ENCODE measurements around the gene FAM170B. TPM values are rescaled to one million over a fixed set of nuclear protein-coding genes. Genes with fewer than 3 reads are reported as not detected.

Gene FAM170B
- total RNA-seq, 1 experiment from 2014 or later = not detected

DNA sequence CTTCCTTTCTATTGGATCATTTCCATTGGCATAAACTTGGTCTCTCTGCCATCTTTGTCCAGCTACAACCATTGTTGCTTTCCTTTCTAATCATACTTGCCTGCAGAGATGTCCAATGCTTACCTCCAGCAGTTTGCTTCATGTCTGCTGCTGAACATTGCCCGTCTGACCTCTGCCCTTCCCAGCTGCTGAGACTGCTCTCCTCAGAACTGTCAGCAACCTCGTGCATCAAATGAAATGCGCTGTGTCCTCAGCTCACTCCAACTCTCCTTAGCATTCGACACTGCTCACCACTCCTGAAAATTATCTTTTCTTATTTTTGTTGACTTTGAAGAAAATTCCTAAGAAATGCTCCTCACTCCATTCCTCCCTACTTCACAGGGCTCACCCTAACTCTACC lies 5.0 kb downstream of the FAM170B start:
- no peak for DNase-seq (ENCODE audit: low read depth)

DNA sequence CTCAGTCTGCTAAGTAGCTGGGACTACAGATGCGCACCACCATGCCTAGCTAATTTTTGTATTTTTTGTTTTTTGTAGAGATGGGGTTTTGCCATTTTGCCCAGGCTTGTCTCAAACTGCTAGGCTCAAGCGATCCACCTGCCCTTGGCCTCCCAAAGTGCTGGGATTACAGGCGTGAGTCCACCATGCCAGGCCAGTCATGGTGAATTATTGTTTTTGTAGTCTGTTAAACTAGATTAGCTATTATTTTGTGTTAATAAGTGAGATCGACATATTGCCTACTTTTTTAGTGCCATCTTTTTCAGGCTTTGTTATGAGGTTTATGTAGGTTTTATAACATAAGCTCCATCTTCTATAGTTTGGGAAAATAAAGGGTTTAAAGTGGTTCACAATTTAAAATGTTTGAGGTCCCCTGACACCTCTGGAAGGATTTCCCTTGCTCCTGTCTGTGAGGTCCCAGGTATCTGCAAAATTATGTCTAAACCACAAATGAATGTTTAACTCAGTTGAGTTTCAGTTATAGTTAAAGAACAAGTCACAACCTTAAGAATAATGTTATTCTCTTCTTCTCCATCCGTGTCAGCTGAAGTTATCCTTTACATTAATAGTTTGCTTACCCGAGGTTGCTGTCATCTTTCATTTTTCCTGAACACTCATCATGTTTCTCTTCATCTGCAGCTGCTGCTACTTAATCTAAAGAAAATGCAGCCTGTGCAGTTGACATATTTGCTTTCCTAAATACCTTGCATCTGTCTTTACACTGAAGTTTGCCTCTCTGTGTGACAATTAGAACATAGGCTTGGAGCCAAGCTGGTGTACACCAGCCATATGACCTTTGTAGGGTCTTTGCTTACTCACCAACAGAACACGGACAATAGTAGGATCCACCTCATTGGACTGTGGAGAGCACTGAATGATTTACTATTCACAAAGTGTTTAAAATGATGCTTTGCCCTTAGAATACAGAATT lies 9.6 kb downstream of the FAM170B start:
- no peak for DNase-seq (ENCODE audit: low read depth)

DNA sequence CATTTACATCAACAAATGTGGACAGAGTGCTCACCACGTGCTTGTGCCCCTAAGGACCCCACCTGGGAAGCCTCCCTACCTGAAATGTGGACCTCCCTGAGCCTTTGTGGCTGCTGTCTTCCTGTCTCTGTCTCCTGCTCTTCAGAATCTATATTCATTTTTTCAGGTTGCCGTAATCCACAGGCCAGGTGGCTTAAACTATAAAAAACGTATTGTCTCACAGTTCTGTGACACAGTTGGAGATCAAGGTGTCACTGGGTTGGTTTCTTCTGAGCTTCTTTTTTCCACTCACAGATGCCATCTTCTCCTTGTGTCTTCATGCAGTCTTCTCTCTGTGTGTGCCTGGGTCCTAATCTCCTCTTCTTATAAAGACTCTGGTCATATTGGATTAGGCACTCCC lies 12.9 kb downstream of the FAM170B start:
- DNase-seq (ENCODE audit: low read depth) = no peak

DNA sequence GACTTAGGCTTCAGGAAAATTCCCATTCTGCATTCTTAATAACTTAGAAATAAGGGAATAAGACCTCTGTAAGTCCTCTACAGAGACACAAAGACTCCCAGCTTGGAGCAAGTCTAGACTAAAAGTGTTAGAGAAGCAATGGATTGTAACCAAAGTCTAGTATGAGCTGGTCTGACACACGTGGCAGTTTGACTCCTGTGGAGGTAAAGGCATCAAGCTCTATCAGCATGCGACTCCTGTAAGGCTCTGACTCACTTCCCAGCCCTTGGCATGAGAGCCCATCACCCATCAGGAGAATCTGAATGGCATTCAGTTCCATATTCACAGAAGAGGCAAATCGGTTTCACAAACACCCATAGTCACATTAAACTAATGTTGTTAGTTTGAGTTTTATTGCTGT lies 14.1 kb downstream of the FAM170B start:
- DNase-seq (ENCODE audit: low read depth) = peak; percentile 80

DNA sequence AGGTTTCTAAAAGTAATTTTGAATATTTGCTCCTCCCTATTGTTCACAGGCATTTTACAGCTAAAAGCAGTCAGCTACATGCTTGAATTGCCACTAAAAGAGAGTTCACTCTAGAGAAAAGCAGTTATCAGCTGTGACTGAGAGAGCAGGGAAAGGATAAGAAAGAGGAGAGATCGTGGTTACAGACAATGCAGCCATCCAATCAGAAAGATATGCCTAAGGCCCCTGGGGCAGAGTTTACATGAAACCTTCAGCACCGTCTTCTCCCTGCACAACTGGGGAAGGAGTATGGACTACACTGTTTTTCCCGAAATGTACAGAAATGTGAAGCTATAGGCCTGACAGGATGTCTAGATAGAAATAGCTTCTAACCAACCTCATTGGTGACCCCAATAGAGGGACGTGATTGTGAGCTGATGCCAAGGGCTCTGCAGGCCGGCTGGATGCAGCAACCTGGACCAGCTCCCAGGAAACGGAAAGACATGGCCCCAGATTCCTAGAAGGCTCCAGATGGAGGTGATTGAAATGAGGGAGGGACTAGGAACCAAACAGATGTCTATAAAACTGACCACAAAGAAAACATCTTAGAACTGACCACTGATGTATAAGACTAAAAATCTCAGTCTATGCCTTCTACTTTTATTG lies 15.3 kb downstream of the FAM170B start:
- no peak for DNase-seq (ENCODE audit: low read depth)

DNA sequence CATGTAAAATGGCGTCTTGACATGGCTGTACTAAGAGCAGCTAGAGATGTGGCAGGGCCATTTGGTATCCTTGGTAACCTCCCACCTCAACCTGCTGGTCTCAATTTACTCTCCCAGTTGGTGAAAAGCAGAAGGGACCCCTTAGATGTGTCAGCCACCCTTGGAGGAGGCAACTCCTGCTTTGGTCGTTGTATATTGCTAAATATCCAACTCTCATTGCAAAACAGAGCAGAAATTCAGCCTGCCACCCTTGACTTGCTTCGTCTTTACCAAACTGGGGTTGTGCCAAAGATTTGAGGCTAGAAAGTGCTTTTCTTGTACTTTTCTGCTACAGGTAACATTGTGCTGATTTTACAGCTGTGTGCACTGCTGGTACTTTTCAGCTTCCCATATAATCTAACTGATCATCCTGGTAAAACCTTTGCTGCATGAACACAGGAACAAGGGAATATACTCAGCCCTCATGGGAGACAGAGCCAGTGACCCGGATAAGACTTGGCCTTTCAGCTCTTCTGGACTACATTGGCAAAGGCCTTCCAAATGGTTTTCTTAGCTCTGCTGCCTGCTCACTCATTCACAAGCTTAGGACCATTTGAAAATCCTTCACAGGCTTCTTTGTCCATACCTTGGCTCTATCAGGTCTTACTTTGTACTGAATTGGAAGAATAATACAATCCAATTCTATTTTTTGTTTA lies 16.3 kb downstream of the FAM170B start:
- no peak for DNase-seq (ENCODE audit: low read depth)

DNA sequence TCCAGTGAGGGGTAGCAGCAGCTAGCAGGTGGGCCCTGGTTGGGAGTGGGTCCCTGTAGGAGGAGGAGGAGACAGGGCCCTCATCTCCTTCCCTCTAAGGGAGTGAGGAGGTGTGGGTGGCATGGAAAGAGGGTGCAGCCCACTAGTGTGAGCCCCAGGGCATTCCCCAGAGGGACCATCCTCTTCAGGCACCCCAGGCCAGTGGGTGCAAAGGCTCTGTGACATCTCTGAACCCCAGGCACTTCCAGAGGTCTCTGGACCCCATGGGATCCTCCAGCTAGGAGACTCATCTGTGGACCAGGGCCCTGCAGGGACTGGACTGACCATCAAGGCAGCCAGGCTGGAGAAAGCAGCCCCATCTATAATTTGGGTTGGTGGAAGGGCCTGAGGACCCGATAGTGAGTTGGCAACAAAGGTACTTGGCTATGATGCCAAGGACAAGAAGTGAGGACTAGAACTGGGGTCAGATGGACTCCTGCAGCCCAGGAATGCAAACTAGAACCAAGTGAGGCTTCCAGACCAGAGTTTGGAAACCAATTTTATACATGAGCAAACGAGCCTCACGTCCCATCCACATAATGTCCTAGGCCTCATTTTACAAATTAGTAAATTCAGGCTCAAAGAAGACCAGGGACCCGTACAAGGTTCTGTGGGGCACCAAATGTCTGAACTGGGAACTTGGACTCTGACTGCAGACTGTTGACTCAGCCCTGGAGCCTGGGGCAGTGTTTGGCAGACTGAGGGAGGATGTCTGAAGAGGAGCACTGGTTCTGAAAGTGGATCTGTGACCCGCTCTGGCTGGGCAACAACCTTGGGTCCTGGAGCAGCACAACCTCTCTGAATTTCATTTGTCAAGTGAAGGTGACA lies 17.1 kb downstream of the FAM170B start:
- no peak for DNase-seq (ENCODE audit: low read depth)

DNA sequence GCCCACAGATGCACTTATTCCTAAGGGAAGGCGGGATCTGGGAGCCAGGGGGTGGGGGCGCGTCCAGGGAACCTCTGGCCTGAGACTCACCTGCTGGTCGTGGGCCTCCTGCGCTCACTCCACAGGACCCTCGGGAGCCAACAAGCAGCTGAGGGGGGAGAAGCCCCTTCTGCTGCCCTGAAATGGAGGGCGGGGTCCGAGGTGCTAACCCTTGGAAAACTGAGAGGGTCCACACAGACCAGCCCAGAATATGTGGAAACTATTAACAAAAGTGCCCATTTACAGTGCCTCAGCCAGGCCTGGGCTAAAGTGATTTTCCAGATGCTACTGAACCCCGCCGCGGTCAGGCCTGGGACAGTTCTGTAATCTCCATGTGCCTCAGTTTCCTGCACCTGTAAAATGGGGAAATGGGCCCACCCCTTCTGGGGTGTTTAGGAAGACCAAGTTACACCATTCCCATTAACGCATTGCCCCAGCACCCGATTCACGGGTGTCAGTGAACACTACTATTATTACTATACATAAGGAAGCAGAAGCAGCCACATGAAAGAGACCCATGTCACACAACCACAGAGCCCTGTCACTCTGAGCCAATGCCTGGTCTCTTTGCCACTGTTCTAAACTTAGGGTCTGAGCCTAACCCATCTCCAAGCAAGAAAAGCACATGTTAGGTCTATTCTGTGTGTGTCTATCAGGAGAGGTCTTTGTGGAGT lies 17.9 kb downstream of the FAM170B start:
- no peak for DNase-seq (ENCODE audit: low read depth)

DNA sequence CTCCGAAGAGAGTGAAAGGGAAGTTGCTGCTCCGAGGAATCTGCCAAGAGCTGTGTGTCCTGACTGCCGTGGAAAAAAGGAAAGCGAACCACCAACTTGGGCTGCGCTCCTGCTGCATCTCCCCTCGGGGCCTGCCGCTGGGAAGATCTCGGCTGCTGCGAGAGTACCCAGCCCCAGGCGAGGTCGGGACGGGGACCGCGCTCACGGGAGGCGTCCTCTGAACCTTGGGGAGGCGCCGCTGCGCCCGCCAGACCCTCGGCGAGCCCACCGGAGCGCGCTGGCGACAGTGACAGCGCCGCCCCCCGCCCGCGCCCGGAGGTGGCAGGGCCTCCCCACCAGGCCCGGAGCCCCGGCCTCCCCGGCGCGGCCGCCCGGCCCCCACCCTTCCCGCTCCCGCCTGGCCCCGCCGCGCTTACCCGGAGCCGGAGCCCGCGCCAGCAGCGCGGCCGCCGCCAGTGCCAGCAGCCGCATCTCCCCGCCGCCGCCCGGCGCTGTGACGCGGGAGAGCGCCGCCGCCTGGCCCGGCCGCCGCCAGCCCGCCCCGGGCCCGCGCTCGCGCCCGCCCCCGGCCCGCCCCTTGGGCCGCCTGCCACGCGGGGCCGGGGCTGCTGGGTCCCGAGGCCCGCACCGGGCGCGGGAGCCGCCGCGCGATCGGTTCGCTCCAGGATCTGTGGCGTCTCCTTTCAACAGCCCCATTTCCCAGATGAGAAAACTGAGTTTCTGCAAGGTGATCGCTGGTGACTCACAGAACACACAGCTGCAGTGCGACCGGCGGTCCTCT lies 18.6 kb downstream of the FAM170B start, which contains the start of gene VSTM4:
VSTM4 (minus strand) TSS at position 508 of the 781 bp plus-strand sequence; CDS start at position 471, 37 bp downstream.
- peak; percentile 31 for DNase-seq (ENCODE audit: low read depth)

DNA sequence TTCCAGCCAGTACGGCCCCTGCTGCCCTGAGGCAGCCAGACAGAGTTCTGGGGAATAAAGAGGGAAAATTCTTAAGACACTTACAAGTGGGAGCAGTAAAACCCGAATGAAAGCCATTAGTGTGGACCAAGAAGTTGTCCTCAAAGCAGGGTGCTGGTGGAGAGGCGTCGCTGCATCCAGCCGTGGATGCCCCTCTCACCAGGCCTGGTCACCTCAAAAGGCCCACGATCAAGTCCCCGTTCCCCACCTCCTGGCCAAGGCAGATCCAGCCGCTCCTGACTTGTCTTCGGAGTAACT lies 19.2 kb downstream of the FAM170B start:
- DNase-seq (ENCODE audit: low read depth) = no peak

DNA sequence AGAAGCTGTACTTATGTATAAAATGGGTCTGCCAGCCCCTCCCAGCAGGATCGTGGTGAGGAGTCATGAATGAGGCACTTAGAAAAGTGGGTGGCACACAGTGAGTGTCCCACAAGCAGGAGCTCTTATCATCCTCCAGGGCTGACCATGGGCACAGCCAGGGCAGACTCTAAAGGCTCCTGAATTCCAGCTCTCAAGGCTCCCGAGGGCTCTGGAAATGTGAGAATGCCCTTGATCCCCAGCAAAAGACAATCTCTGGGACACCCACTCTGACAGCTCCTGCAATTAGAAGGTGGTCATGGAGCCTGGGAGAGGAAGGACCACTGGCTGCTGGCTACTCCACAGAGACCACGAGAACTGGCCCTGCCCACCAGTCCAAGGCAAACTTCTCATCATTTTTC lies 20.1 kb downstream of the FAM170B start:
- peak; percentile 31 for DNase-seq (ENCODE audit: low read depth)

DNA sequence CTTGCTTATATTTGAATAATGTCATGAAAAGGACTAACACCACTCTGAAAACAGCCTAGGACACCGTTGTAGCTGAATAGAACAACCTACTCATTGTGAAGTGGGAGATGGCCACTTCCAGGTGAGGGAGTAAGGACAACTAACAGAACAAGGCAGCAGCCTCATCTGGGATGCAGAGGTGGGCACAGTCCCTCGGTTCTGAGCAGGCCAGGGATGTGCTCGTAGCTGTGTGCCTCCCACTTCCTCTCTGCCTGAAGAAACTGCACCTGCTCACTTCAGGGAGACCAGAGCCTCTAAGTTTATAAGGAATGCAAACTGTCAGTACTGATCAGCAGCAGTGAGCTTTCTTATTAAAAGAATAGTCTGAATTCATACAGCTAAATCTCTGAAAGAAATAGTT lies 21.0 kb downstream of the FAM170B start:
- DNase-seq (ENCODE audit: low read depth) = no peak

DNA sequence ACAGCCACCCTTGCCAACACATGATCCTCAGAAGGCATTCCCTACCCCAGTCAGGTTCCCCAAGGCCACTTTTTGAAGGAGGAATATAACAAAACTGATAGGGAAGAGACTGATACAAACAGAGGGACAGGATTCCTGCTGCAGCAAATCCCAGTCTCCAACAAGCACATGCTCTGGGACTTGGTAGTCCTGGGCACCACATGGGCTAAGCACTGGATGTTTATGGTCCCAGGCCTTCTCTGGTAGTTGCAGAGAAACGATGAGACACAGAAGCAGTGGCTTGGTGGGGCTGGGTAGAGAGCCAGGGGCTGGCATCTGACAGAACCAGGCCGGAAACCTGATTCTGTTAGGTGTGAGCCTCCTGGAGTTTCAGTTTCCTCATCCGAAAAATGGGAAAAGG lies 21.7 kb downstream of the FAM170B start:
- no peak for DNase-seq (ENCODE audit: low read depth)

DNA sequence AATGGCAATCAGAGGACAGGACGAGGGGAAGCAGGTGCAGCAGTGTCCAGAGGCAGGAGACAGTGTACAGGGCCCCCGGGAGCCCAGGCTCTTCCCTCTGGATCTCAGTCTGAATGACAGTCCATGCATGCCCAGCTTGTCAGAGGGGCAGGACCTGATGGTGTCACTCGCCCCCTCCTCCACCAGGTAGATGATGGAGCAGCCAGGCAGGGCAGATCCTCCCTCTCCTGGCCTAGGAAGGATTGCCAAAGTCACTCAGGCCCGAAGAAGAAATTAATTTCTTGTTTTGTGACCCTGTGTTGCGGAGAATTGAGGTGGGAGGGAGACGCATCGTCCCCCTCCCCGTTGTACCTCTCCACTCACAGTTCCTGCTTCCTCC lies 22.5 kb downstream of the FAM170B start:
- DNase-seq (ENCODE audit: low read depth) = no peak

DNA sequence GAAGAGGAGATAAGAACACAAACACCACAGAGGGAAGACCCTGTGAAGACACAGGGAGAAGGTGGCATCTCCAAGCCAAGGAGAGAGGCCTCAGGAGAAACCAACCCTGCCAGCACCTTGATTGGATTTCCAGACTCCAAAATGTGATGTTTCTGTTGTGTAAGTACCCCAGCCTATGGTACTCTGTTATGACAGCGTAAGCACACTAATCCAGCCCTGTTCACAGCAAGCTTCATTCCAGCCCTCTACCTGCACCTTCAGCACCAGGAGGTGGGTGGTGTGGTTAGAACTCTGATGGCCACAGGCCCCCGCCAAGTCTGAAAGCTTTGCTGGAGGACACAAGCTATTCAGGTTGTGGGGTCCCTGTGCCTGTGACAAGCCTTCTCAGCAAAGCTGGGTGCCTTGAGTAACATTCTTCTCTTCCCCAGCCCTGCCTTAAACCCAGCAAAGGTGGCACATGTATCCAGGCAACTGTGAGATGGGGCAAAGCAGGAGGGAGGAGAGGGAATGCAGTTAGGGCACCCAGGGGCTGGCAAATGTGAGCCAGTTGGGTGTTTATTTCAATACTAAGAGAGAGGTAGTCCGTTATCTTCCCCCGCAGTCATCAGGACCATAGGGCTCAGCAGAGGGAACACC lies 23.0 kb downstream of the FAM170B start:
- no peak for DNase-seq (ENCODE audit: low read depth)

DNA sequence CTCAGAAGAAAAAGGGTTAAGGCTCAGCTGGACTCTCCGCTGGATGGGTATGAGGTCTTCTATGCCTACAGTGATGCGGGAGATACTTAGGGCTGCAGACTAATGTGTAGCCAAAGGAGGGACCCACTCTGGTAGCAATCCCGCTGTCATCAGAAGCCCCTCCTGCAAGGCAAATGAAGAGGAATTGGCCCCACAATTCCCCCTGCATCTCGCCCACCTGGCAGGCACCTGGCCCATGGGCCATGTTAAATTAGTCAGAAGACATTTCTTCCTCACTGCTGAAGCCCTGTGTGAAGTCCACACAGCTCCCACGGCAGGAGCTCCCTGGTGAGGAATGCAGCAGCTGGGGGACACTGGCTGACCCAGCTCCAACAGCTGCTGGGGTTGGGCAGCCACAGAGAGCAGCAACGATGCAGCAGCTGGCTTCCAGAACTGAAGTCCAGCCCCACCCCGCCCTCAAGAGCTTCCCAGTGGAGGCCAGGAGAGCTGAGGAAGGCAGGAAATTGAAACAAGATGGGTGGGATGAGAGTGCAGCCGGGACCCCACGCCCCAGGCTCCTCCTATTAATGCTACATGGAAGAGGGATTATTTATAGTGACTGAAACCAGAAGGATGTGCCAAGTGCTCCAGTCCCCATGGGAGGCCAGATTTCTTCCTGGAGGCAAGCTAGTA lies 24.0 kb downstream of the FAM170B start:
- no peak for DNase-seq (ENCODE audit: low read depth)

DNA sequence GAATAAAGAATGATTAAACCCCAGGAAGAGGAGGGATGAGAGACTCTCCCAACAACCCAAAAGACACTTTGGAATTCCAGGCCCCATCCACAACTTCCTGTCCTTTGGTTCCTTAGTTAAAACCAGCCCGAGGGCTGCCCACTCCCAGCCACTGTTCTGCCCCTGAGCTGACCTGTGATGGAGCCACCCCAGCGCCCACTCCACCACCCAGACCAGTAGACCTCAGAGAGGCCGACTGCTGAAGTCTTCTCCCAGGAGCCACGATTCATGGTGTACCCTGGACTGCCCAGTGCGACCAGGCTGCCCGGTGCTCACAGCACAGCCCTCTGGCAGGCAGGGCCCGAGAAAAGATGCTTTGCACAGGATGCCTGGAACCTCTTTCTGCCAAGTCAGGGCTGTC lies 25.2 kb downstream of the FAM170B start:
- no peak for DNase-seq (ENCODE audit: low read depth)

DNA sequence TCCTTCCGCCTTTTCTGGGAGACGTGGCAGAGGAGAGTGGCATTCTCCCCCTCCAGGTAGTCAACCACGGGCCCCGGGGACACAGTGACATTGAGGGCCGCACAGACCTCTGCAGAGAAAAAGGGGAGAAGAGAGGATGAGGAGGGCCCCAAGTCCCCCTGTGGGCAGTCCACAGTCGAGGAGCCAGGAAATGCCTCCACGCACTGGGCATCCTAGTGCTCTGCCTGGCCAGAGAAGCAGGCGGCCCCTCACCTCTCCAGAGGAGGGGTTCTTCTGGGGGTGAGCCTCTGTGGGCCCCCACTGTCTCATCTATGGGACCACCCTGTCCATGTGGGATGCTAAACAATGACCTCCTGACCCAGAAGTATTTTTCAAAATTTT lies 25.9 kb downstream of the FAM170B start:
- no peak for DNase-seq (ENCODE audit: low read depth)
